22Rv1 (cell line): ENCODE results near the gene KIF1C.

Experiments used
- CTCF ChIP-seq: fragments of 450-650 bp; IDR thresholded peaks from 2 replicates; pipeline ENCODE4 v1.5.1; 2017; ENCODE audit warnings: mild to moderate bottlenecking
- ZFX ChIP-seq: fragments of 450-650 bp; IDR thresholded peaks from 2 replicates; pipeline ENCODE4 v1.6.1; 2017; ENCODE audit warnings: antibody characterized with exemption, borderline replicate concordance

- TF ChIP-seq CTCF (no peak), ZFX (no peak)
Measured at GRCh38 chr17:5069724-5070123, 72.0 kb downstream of the KIF1C start.
